ENCODE results near the gene ZBTB20. TPM values are rescaled to one million over a fixed set of nuclear protein-coding genes. Genes with fewer than 3 reads are reported as not detected.

Gene ZBTB20
- total RNA-seq, 1 experiment from 2014 or later: 3.7 TPM

DNA sequence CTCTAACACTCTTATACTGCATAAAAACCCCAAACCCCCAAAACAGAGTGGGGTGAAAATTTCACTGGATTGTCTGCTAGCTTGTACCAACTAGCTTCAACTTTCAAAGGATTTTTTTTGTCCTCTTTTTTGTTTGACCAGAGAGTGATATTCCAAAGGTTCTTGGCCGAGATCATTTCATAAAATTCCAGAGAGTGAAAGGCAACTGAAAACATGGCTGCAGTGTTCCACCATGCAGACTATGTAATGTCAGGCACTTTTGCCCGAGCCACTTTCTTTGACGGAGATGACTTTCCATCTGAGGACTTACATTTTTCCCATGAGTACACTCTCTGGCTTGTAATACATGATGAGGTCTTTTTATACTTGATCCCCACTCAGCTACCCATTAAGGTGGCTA lies 745.7 kb downstream of the ZBTB20 start:
- DNase-seq (no peak), ATAC-seq (no peak)
- ChIA-PET CTCF (no interaction called here), POLR2A (ENCODE audit: unreplicated experiment) (no interaction called here)
- H3K27ac ChIP-seq (ENCODE audit: low read length): no peak overlapping the region
- H3K9me2 ChIP-seq (replicated peaks; ENCODE audit: low read length): no peaks in the 10 kb centered on the region
- H2AFZ ChIP-seq (ENCODE audit: low read length): no peak overlapping the region
- H3K9me3 ChIP-seq (ENCODE audit: low read length): no peaks in the 10 kb centered on the region
- no peaks in the 10 kb centered on the region for H3K4me1 ChIP-seq (ENCODE audit: insufficient read depth, low read length)
- no peaks in the 10 kb centered on the region for H3K79me2 ChIP-seq (ENCODE audit: low read length)
- intact Hi-C loops (cut with micrococcal nuclease): no loop called here
- H3K36me3 ChIP-seq (ENCODE audit: low read depth, low read length): no peaks in the 10 kb centered on the region
- BruUV-seq (replicated peaks): no TSS peak
- TF ChIP-seq EZH2phosphoT487 (IDR thresholded peaks at IDR 0.05; ENCODE audit: borderline replicate concordance, low read length) (no peak), EZH2 (IDR thresholded peaks at IDR 0.05; ENCODE audit: low read length, unreplicated experiment) (no peak)
- TF ChIP-seq, protein P1, sequence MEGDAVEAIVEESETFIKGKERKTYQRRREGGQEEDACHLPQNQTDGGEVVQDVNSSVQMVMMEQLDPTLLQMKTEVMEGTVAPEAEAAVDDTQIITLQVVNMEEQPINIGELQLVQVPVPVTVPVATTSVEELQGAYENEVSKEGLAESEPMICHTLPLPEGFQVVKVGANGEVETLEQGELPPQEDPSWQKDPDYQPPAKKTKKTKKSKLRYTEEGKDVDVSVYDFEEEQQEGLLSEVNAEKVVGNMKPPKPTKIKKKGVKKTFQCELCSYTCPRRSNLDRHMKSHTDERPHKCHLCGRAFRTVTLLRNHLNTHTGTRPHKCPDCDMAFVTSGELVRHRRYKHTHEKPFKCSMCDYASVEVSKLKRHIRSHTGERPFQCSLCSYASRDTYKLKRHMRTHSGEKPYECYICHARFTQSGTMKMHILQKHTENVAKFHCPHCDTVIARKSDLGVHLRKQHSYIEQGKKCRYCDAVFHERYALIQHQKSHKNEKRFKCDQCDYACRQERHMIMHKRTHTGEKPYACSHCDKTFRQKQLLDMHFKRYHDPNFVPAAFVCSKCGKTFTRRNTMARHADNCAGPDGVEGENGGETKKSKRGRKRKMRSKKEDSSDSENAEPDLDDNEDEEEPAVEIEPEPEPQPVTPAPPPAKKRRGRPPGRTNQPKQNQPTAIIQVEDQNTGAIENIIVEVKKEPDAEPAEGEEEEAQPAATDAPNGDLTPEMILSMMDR (conservative IDR thresholded peaks at IDR 0.05; ENCODE audit: low read depth, low read length): no peak
- H3K4me3 ChIP-seq (ENCODE audit: low read length): no peak overlapping the region
- H4K20me1 ChIP-seq (ENCODE audit: low read length): no peaks in the 10 kb centered on the region
- H3K9ac ChIP-seq (ENCODE audit: low read length): no peak overlapping the region
- no peak overlapping the region for H3K4me2 ChIP-seq (ENCODE audit: low read length)
- H3K27me3 ChIP-seq (ENCODE audit: low read length): no peaks in the 10 kb centered on the region; the same call in 1 of the 2 replicates
- no peaks in the 10 kb centered on the region for H3F3A ChIP-seq (ENCODE audit: low read length, unreplicated experiment)

DNA sequence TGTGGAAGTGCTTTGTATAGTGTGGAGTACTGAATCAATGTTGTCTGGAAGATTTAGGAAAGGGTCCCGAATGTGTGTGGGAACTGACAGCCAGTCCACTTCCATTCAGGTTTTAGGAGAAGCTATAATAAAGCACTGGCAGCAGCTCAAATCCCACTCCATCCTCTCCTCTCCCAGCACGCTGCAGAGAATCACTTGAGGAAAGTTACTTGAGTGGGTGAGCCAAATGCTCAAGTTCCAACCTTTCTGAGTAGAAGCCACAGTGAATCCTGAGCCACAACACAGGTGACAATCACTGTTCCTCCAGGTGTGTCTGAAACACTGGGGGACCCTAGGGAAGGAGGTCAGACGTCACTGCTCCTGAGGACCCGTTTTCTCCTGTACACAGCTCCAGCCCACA lies 746.7 kb downstream of the ZBTB20 start:
- intact Hi-C loops (cut with micrococcal nuclease): no loop called here
- ATAC-seq: no peak
- no peak for DNase-seq
- Histone ChIP-seq H3K27me3 (ENCODE audit: low read length) (no peaks in the 10 kb centered on the region; the same call in 1 of the 2 replicates), H3K27ac (ENCODE audit: low read length) (no peak overlapping the region), H4K20me1 (ENCODE audit: low read length) (no peaks in the 10 kb centered on the region), H3K9me2 (replicated peaks; ENCODE audit: low read length) (no peaks in the 10 kb centered on the region), H3K79me2 (ENCODE audit: low read length) (no peaks in the 10 kb centered on the region), H3K9ac (ENCODE audit: low read length) (no peak overlapping the region), H3K36me3 (ENCODE audit: low read depth, low read length) (no peaks in the 10 kb centered on the region), H3K9me3 (ENCODE audit: low read length) (no peaks in the 10 kb centered on the region), H3K4me1 (ENCODE audit: insufficient read depth, low read length) (no peaks in the 10 kb centered on the region), H3F3A (ENCODE audit: low read length, unreplicated experiment) (no peaks in the 10 kb centered on the region), H3K4me2 (ENCODE audit: low read length) (no peak overlapping the region), H2AFZ (ENCODE audit: low read length) (no peak overlapping the region), H3K4me3 (ENCODE audit: low read length) (no peak overlapping the region)
- TF ChIP-seq EZH2phosphoT487 (IDR thresholded peaks at IDR 0.05; ENCODE audit: borderline replicate concordance, low read length) (no peak), EZH2 (IDR thresholded peaks at IDR 0.05; ENCODE audit: low read length, unreplicated experiment) (no peak)
- TF ChIP-seq, protein P1 (conservative IDR thresholded peaks at IDR 0.05; ENCODE audit: low read depth, low read length): no peak
- CTCF ChIA-PET: no interaction called here
- POLR2A ChIA-PET (ENCODE audit: unreplicated experiment): interaction anchor here (0.6 kb wide), 1 partner anchor 8 kb away, joined by 4 read pairs; no protein-coding TSS in a partner anchor
- BruUV-seq (replicated peaks): no TSS peak

DNA sequence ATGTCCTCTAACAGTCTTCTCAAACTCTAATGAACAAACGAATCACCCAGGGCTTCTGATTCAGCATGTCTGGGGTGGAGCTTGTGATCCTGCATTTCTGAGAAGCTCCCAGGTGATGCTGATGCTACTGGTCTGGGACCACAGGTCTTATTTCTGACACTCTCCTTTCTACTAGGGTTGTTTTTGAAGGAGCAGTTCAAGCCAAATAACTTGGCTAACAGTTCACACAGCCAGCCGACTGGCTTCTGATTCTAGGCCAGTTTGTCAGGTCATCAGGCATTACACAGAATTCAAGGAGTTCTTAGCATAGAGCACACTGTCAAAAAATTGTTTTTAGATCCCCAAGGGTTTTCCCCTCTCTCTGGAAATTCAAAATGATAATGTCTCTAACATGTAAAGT lies 752.5 kb downstream of the ZBTB20 start:
- Histone ChIP-seq H3K4me1 (ENCODE audit: insufficient read depth, low read length) (no peaks in the 10 kb centered on the region), H3K27me3 (ENCODE audit: low read length) (no peaks in the 10 kb centered on the region; the same call in 1 of the 2 replicates), H3K36me3 (ENCODE audit: low read depth, low read length) (no peaks in the 10 kb centered on the region), H3K9ac (ENCODE audit: low read length) (no peak overlapping the region), H3K79me2 (ENCODE audit: low read length) (no peaks in the 10 kb centered on the region), H3F3A (ENCODE audit: low read length, unreplicated experiment) (no peaks in the 10 kb centered on the region), H3K4me2 (ENCODE audit: low read length) (no peak overlapping the region), H3K4me3 (ENCODE audit: low read length) (no peak overlapping the region), H4K20me1 (ENCODE audit: low read length) (no peaks in the 10 kb centered on the region), H3K9me3 (ENCODE audit: low read length) (no peaks in the 10 kb centered on the region), H2AFZ (ENCODE audit: low read length) (no peak overlapping the region), H3K27ac (ENCODE audit: low read length) (no peak overlapping the region), H3K9me2 (replicated peaks; ENCODE audit: low read length) (no peaks in the 10 kb centered on the region)
- TF ChIP-seq, protein P1 (conservative IDR thresholded peaks at IDR 0.05; ENCODE audit: low read depth, low read length): no peak
- TF ChIP-seq EZH2 (IDR thresholded peaks at IDR 0.05; ENCODE audit: low read length, unreplicated experiment) (no peak), EZH2phosphoT487 (IDR thresholded peaks at IDR 0.05; ENCODE audit: borderline replicate concordance, low read length) (no peak)
- POLR2A ChIA-PET (ENCODE audit: unreplicated experiment): no interaction called here
- DNase-seq (no peak), ATAC-seq (no peak)
- CTCF ChIA-PET: no interaction called here
- intact Hi-C loops (cut with micrococcal nuclease): no loop called here
- BruUV-seq (replicated peaks): no TSS peak

Data from PC-3 (cell line).